ENCODE results near the gene RAPGEF4.

DNA sequence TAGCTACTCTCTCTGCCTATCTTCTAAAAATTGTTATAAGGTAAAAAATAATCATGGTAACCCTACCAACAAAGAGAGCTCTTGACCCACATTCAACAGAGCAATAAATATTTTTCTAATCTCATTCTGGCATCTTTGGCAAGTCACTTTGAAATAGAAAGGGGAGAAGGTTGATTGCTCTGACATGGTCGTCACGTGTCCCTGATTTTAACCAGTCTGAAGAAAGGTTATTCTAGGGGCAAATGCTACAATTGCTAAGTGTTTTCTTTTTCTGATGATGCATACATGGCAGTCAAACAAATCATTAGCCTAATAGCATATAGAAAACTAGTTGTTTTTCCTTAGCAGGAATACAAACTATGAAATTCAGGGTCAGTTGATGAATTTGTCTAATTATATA lies 186.7 kb downstream of the RAPGEF4 start:
- TF ChIP-seq, protein P1, sequence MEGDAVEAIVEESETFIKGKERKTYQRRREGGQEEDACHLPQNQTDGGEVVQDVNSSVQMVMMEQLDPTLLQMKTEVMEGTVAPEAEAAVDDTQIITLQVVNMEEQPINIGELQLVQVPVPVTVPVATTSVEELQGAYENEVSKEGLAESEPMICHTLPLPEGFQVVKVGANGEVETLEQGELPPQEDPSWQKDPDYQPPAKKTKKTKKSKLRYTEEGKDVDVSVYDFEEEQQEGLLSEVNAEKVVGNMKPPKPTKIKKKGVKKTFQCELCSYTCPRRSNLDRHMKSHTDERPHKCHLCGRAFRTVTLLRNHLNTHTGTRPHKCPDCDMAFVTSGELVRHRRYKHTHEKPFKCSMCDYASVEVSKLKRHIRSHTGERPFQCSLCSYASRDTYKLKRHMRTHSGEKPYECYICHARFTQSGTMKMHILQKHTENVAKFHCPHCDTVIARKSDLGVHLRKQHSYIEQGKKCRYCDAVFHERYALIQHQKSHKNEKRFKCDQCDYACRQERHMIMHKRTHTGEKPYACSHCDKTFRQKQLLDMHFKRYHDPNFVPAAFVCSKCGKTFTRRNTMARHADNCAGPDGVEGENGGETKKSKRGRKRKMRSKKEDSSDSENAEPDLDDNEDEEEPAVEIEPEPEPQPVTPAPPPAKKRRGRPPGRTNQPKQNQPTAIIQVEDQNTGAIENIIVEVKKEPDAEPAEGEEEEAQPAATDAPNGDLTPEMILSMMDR (IDR thresholded peaks at IDR 0.05; ENCODE audit: low read depth, low read length), result no peak
- no peak for TF ChIP-seq EZH2phosphoT487 (IDR thresholded peaks at IDR 0.05; ENCODE audit: low read depth)
